CD1c-positive myeloid dendritic cell (primary cell): ENCODE measurements around the gene MAML3.

Experiments used
- DNase-seq: peaks from one replicate; pipeline ENCODE4 v3.0.0-alpha.2; 2016; ENCODE audit errors: extremely low spot score

Gene MAML3

DNA sequence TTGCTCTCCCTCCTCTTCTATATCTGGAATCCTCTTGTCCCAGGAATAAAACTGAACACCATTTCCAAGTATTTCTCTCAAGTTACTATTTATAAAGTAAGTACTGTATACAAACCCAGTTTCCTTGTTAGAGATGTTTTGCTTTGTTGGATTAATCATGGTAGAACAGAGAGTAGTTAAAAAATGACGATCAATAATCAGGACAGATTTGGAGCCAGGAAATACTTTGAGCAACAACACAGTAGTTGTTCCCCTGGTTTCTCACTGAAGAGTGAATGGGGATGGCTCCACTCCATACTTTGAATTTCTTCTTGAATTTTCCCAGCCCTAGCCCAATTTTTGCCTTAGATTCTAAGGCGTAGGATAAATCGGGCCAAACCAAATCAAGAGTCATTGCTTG, 467.0 kb downstream of the MAML3 start:
- no peak for DNase-seq

DNA sequence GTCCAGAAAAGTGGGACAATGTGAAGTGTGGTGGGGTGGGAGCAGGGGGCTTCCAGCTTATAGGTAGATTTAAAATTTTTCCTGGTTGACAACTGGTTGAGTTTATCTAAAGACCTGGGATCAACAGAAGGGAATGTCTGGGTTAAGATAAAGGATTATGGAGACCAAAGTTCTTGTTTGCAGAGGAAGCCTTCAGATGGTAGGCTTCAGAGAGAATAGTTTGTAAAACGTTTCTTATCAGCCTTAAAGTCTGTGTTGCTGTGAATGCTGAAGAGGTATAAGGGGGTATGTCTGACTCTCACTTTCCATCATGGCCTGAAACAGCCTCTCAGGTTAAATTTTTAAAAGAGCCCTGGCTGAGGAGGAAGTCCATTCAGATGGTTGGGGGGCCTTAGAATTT, 467.9 kb downstream of the MAML3 start:
- no peak for DNase-seq

DNA sequence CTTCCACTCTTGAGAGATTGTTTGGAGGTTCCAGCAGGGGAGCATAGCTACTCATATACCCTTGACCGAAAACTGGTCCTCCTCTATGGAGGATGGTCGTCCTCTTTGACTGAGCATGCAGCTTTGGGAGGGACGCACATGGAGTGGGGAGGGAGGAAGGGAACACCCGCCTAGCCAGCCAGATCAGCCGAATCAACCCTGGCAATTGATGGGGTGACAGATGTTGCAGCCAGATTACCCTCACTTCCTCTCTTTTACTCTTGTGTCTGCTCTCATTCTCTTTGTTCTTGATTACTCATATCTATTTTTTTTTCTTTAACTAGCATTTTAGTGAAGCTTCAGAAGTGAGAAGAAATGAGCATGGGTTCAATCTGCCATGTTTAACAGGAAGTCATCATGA, 468.8 kb downstream of the MAML3 start:
- DNase-seq = no peak

DNA sequence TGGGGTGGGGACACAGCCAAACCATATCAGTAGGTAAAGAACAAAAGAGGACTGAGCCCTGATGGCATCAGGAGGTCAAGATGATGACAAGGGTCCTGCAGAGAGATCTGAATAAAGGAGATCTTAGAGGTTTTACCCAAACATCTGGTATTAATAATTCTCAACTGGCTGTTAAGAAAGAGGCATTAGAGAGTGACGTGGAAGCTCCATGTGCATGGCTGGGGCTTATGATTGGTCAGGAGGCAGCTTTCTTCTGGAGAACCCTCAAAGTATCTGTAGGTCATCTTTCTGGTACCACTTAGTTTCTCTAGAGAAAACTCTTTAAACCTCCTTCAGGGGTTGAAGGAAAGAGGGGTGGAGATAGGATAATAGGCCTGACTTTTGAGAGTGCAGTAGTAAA, 469.6 kb downstream of the MAML3 start:
- no peak for DNase-seq

DNA sequence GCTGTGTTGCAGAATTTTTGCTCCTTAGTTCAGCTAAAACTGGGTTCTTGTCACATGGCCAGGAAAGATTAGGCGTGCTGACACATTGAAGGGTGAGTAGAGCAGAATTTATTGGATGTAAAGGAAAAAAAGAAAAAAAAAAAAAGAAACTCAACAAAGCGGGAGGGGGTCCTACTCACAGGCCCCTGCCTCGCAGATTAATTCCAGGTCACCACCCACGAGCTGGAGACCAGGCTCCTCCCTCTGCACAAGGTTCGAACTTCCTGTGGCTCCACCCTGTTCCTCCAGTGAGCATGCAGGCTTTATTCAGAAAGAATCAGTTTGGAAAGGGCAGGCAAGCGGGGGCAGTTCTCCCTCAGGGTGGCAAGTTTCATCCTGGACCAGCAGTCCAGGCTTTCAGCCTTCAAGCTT, 471.2 kb downstream of the MAML3 start:
- DNase-seq = no peak

DNA sequence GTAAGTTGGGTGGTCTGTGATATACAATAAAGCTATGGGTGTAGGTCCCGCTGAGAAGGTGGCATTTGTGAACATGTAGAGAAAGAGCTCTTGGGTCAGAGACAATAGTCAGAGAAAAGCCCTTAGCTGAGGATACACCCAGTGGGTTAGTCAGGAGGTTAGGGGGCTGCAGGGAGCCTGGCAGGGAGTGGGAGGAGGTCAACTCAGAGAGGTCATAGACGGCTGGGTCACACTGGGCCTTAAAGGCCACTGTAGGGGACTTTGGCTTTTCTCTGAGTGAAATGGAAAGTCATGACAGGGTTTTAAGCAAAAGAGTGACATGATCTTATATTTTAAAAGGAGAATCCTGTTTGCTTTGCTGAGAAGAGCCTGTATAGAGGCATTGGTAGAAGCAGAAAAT, 471.7 kb downstream of the MAML3 start:
- DNase-seq = no peak

DNA sequence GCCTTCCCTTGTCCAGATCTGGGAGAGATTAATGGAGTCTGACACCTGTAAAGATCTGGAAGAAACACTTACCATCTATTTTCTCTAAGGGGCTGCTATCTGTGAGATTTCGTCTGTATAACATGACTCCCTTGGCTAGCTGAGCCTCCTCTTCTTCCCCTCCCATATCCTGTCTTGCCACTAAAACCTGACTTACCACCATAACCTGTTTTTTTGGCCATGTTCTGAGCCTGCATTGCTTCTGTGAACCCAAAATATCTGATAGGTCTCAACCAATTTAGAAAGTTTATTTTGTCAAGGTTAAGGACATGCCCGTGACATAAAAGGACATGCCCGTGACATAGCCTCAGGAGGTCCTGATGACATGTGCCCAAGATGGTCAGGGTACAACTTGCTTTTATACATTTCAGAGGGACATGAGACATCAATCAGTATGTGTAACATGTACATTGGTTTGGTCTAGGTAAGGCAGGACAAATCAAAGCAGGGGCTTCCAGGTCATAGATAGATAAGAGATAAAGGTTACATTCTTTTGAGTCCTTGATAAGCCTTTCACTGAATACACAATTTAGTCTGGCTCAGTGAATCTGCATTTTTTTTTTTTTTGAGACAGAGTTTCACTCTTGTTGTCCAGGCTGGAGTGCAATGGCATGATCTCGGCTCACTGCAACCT, 476.9 kb downstream of the MAML3 start:
- no peak for DNase-seq

DNA sequence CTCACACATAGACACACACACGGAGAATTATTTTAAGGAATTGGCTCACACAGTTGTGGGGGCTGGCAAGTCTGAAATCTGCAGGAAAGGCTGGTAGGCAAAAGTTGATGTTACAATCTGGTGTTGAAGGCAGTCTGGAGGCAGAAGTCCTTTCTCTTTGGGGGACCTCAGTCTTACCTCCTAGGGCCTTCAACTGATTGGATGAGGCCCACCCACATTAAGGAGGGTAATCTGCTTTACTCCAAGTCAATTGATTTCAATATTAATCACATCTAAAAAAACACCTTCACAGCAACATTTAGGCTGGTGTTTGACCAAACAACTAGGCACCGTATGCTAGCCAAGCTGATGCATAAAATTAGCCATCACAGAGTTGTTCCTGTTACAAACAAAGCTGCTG, 477.6 kb downstream of the MAML3 start:
- DNase-seq = no peak

DNA sequence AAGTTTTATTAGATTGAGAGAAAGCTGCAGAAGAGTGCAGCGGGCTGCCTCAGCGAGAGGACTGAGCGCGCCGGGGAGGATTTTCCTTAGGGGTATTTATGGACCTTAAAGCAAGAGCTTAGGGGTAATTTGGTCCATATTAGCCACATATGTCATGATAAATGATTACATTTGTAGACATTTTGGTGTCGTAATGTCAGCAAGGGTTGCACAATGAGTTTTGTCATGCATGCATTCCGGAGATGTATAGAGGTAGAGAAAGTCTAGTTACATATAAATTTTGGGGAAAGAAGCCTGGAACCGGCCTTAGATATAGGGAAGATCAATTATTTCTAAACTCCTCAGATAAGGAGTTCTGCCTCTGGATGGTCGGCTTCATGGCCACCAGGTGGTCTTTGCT, 478.3 kb downstream of the MAML3 start:
- DNase-seq = peak; percentile 64

DNA sequence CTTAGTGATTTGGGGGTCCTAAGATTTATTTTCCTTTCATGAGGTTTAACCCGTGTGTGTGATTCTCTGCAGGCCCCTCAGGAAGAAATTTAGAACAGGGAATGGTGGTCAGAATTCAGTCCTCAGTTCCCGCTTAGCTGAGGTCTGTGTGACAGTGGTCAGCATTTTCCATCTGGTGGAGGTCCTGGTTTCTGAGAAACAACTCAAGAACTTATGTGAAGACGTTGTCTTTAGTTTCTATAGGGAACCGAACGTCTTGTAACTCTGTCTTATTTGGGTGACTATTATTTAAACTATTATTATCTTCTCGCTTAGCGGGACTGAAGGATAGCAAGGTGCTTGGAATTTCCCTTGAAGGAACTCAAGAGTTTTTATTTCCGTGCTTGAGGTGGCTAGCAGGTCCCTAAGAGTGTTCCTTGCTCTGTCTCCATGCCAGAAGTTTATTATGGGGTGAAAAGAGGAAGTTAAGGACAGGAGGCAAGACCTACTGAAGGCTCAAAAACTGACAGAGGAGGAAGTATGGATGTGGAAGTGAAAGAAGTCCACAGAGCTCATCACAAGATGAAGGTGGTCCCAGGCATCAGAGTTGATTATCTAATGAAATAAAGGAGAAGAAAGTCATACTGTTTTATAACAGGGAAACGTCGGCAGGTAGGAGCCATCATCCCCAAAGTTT, 479.0 kb downstream of the MAML3 start:
- DNase-seq = peak; percentile 85

DNA sequence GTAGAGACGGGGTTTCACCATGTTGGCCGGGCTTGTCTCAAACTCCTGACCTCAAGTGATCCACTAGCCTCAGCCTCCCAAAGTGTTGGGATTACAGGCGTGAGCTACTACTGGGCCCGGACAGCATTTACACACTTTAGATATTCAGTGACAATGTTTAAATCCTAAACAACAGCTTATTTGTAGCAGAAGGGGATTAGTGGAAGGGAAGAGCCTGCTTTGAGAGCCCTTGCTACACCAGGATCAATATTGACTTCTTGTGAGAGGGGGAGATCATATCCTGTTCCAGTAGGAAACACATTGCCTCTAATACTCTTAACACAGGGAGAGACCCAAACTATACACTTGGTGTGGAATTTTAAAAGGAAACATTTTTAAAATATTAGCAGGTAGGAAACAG, 481.3 kb downstream of the MAML3 start:
- no peak for DNase-seq

DNA sequence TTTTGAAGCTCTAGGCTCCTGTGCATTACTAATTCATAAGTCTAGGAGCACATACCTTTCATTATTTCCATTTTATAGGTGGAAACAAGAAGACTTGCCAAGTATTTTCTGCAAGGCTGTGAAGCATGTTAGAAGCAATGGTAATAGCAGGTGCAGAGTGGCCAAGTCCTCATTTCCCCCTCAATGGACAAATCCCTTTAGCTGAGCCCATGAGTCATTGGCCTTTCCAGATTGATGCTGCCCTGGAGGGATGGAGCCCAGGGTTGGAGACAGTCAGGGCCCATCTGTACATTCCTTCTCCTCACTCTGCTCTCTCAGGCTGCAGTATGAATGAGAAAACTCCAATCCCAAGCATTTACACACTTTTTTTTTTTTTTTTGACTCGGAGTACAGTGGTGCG, 481.8 kb downstream of the MAML3 start:
- DNase-seq = no peak

DNA sequence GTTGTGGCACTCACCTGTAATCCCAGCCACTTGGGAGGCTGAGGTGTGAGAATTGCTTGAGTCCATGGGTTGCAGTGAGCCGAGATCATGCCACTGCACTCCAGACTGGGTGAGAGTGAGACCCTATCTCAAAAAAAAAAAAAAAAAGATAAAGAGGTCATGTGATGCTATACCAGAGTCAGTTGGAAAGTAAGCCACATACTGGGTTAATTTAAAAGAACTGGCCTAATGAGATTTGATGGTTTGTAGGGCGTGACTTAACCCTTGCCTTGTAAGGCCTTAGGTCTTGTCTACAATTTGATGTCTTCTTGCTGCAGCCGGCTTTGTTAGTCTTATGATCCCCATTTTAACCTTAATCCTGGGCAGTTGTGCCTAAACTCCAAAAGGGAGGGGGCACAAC, 483.2 kb downstream of the MAML3 start:
- DNase-seq = no peak

DNA sequence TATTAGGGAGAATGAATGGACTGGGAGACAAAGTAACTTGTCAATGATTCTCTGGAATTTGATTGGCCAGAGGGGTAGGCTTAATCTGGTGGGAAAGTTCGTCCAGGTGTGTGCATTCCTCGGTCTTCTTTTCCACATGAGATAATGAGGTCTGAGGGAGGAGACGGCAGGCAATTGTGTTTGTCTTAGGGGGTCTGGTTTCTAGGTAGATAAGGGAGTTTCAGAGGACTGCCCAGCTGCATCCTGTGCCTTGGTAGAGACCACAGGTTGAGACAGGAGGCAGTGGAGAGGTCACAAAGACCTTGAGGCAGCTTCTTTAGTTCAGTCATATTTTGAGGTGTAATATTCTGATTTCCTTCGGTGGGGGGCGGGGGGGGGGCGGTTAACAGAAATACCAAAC, 484.1 kb downstream of the MAML3 start:
- DNase-seq = no peak

DNA sequence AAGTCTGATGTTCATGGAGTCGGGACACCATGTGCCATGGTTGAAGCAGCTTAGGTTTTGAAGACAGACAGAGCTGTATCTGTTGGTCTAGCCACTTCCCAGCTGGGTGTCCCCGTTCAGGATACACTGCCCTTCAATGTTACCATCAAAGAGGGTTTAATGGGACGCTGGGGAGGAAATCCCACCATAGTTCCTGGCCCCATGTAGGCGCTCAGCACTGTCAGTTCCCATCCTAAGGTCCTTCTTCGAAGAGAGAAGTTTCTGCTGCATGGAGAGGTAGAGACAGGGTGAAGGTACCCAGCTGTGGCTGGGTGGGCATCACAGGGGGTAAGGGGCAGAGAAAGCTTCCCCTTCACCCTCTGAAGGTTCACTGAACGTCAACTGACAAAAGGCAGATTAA, 484.6 kb downstream of the MAML3 start:
- DNase-seq = no peak

DNA sequence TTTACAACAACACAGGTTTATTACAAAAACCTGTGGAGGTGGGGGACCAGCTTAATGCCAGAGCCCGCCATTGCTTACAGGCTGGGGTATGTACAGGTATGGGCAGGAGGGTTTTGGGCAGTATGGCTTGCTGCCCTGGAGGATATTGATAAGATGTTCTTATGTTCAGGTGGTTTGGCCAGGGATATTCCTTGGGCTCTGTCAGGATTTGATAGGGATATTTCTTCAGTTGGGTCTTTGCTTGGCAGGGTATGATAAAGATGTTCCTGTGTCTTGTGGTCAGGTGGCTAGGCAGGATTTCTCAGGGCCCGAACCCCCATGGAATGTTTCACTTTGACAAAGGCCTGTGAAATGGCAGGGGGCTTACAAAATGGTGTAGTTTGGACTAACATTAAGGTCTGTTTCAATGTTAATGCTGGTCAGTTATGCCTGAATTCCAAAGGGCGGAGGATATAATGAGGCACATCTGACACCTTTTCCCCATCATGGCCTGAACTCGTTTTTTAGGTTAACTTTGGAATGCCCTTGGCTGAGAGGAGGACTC, 485.3 kb downstream of the MAML3 start:
- DNase-seq = no peak

DNA sequence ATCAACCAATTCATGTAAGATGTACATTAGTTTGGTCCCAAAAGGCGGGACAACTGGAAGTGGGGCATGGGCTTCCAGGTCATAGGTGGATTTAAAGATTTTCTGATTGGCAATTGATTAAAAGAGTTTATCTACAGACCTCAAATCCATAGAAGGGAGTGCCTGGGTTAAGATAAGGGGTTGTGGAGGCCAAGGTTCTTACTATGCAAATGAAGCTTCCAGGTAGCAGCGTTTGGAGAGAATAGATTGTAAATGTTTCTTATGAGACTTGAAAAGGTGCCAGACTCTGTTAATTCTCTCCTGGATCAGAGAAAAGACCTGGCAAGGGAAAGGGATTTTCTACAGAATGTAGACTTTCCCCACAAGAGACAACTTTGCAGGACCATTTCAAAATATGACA, 485.9 kb downstream of the MAML3 start:
- no peak for DNase-seq
